ENCODE results near the gene MED12.

MED12 gene

DNA sequence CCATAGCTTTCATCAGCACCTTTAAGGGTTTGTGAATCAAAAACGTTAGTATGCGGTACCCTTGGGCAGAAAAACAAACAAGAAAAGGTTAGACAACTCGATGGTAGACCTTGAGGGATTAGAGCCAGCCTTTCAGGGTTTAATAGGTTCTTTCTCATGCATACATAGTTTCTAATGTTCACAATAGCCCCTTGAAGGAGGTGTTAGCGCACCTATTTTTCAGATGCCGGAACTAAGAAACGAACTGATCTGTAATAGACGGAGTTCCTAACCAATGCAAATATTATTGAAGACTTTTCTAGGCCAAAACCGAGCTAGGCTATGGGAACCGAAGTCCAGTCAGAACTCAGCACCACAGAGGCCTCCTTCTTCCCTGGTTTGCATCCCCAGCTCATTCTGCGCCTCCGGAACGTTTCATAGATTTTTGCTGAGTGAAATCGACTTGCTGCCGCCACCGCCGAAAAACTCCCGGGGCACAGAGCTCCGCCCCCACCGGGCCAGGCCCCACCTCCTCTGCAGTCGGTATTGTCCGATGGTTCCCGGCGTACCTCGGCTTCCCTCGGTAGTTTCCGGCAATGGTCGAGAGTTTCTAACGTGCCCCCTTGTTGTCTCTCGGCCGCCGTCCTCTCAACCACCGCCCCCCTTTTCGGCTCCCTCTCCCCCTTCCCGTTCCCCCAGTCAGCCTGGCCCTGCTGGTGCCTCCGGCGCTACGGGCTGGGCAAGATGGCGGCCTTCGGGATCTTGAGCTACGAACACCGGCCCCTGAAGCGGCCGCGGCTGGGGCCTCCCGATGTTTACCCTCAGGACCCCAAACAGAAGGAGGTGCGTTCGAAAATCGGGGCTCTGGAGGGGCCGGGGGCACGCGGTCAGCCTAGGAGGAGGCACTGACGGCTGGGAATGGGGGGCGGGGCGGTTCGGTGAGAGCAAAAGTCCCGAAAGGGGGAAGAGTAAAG, at the start of gene MED12:
MED12 (plus strand) TSS at position 565 of the 953 bp plus-strand sequence; CDS start at position 724, 159 bp downstream.
- DNase-seq (ENCODE audit: low read depth in 1 of 2, low spot score in 1 of 2), result peak; percentile 65

DNA sequence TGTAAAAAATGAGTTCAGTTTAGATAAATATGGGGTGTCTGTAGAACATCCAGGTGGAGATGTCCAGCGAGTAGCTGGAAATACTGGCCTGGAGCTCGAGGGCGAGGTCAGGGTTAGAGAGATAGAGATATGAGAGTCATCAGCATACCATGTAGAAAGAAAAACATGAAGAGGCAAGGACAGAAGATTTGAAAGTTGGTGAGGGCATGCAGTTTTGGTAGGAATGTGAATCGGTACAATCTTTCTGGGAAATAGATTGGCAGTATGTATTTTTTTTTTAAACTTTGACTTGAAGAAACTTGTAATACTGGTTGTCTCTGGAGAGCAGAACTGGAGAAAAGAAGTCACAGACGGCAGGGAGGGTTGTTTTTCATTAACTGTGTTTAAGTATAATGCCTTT, 47.9 kb upstream of the MED12 start:
- DNase-seq (ENCODE audit: low read depth in 1 of 2, low spot score in 1 of 2), result no peak

DNA sequence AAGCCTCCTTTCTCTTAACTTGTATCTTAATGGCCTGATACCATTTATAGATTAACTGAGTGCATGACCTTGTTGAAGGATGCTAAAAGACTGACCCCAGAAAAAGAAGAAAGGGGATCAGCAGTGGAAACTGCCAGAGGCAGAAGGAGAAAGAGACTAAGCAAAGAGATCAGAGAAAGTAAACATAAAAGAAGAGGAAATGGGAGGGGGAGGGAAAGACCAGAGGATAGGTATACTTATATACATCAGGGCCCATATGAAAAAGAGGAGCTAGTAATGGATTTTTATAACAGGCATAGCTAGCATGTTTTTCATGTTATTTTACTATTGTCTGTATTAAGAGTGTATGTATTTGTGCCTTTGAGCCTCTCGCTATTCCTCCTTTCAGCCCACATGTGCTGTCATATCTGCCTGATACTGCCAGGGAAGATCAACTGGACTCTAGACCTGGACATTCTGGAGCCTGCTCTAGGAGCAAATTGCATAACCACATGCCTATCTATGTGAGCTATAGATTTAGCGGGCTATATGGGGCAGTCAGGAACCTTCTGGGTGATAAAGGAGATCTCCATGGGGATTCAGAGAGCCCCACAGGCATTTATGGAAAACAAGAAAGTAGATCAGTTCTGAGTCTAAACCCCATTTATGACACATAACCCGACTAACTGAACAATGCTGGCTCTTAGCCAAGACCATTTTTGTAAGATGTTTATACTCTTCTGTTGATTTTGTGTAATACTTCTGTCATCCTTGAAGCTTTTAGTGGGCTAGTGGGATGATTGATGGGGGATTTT, 36.9 kb upstream of the MED12 start:
- DNase-seq (ENCODE audit: low read depth in 1 of 2, low spot score in 1 of 2), result no peak

DNA sequence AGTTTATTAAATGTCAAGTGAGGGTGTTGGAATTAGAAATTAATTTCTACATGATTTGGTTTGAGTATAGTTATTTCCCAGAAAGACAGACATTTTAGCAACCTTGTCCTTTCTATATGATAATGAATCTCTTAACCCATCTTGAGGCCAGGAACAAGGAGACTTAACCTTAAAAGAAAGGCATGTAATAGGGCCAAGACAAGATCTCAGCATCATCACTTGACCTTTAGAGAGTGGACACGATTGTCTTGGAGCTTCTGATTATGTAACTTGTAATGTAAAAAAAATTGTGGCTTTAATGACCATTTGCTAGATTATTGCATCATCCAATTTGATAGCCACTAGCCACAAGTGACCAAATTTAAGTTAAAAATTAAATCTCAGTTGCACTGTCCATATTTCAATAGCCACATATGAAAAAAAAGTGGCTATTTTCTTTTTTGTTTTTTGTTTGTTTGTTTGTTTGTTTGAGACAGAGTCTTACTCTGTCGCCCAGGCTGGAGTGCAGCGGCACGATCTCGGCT, 36.2 kb upstream of the MED12 start:
- no peak for DNase-seq (ENCODE audit: low read depth in 1 of 2, low spot score in 1 of 2)

- no peak for DNase-seq (ENCODE audit: low read depth in 1 of 2, low spot score in 1 of 2)
Observed at GRCh38 chrX:71082822-71083221, 35.6 kb upstream of the MED12 start.

GRCh38 chrX:71085900-71086299, 32.5 kb upstream of the MED12 start:
- DNase-seq (ENCODE audit: low read depth in 1 of 2, low spot score in 1 of 2), result no peak

- no peak for DNase-seq (ENCODE audit: low read depth in 1 of 2, low spot score in 1 of 2)
Observed at GRCh38 chrX:71091263-71091662, 27.1 kb upstream of the MED12 start.

DNA sequence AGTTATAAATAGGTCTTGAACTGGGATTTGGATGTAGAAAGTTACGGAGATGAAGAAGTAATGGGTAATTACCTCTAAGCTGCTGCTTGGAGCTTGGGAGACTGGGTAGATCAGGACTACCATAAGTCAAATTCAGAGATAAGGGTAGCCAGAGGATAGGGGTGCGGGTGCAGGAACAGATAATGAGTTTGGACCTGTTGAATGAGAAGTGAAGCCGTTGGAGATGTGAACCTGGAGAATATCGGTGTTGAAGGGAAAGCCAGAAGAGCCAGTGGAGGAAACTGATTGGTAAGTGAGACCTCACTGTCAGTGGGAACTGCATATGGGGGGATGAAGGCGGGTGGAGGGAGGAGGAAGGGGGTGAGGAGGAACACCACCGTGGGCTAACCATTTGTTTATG, 23.4 kb upstream of the MED12 start:
- no peak for DNase-seq (ENCODE audit: low read depth in 1 of 2, low spot score in 1 of 2)

DNA sequence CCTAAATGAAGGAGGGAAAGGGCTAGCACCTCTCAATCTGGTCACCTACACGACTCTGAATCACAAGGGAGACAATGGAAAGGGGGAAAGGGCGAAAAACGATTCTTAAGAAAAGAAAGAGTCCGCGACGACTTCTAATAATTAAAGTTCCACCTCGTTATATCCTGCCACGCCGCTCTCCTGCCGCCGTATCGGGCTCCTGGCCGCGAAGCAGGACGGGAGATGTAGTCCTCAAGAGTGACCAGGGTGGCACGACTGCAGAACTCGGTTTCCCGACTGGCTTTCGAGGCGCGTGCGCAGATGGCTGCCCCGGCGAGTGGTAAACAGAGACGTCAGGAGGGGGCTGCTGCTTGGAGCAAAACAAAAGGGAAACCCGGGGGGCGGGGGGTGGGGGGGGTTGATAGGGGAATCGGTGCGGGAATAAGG, 22.8 kb upstream of the MED12 start, which contains the start of gene FOXO4:
FOXO4 (plus strand) TSS at position 297 of the 426 bp plus-strand sequence. CDS start 678 bp downstream, outside the sequence.
- DNase-seq (ENCODE audit: low read depth in 1 of 2, low spot score in 1 of 2), result peak; percentile 64 to 78

GRCh38 chrX:71095981-71096759, 22.2 kb upstream of the MED12 start:
- no peak for DNase-seq (ENCODE audit: low read depth in 1 of 2, low spot score in 1 of 2)

DNA sequence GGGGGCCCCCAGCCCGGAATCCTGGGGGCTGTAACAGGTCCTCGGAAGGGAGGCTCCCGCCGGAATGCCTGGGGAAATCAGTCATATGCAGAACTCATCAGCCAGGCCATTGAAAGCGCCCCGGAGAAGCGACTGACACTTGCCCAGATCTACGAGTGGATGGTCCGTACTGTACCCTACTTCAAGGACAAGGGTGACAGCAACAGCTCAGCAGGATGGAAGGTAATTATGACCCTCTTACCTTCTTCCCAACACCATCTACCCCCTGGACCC, 21.7 kb upstream of the MED12 start:
- no peak for DNase-seq (ENCODE audit: low read depth in 1 of 2, low spot score in 1 of 2)

- DNase-seq (ENCODE audit: low read depth in 1 of 2, low spot score in 1 of 2), result peak in 1 of 2 donors; percentile 55
Observed at GRCh38 chrX:71098302-71098701, 20.1 kb upstream of the MED12 start.

- no peak for DNase-seq (ENCODE audit: low read depth in 1 of 2, low spot score in 1 of 2)
Observed at GRCh38 chrX:71098951-71099506, 19.4 kb upstream of the MED12 start.

GRCh38 chrX:71099736-71100135, 18.7 kb upstream of the MED12 start:
- DNase-seq (ENCODE audit: low read depth in 1 of 2, low spot score in 1 of 2), result no peak

GRCh38 chrX:71100581-71101505, 17.6 kb upstream of the MED12 start:
- no peak for DNase-seq (ENCODE audit: low read depth in 1 of 2, low spot score in 1 of 2)

DNA sequence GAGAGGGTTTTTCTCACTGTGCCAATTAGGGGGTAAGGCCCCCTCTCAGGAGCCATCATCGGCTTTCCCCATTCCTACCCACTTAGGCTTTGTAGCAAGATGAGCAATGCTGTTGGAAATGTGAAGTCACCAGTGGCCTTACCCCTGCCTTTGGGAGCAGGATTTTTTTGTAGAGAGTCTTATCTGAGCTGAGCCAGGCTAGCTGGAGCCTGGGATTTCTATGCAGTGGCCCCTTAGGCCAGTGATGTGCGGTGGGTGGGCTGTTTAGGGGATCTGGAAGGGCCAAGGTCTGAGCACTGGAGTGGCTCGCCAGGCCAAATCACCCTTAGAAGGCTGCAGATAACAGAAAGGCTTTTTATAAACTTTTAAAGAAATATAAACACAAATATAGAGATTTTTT, 16.1 kb upstream of the MED12 start:
- no peak for DNase-seq (ENCODE audit: low read depth in 1 of 2, low spot score in 1 of 2)

DNA sequence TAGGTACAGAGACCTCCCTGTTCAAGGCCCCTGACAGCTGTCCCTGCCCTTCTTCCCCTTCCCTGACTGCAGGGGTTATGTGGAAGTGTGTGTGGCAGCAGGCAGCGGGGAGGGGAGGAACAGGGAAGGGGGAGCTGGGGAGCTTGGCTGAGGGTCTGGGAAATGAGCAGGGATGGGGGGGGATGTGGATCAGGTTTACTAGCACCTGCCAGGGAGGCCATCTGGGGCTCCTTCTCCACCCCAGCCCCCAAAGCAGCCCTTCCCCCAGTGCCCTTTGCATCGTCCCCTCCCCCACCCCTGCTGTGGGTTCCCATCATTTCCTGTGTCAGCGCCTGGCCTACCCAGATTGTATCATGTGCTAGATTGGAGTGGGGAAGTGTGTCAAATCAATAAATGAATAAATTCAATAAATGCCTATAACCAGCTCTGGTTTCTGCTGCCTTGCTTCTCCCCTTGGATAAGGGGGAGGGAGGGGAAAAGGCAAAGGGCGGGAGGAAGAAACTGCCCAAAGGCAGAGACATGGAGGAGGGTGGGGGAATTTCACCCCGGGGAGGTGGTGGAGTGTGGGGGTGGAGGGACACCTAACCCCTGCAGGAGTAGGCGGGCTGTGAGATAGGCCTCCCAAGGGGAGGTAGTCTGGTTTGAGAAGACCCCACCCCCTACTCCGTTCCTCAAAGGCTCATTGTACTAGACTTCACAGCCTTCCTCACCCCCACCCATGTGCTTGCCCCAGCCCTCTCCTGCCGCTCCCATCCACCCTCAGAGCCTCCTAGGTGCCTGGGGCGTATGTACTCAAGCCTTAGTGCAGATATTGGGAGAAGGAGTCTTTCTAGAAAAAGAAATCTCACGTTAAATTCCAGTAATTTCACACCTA, 15.0 kb upstream of the MED12 start:
- DNase-seq (ENCODE audit: low read depth in 1 of 2, low spot score in 1 of 2), result no peak

DNA sequence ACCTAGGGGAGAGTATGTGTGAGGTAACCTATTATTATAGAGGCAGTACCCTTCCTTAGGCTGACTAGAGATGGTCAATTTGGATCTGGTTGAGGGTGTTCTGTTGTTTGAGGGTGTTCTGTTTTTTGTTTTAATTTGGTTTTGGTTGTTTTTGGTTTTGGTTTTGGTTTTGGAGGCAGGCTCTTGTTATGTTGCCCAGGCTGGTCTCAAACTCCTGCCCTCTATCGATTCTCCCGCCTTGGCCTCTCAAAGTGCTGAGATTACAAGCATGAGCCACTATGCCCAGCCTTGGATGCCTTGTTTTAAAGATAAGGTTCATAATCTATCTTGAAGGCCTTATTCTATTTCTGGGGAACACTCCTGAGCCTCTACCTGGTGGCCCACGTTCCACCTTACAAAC, 12.8 kb upstream of the MED12 start:
- no peak for DNase-seq (ENCODE audit: low read depth in 1 of 2, low spot score in 1 of 2)

DNA sequence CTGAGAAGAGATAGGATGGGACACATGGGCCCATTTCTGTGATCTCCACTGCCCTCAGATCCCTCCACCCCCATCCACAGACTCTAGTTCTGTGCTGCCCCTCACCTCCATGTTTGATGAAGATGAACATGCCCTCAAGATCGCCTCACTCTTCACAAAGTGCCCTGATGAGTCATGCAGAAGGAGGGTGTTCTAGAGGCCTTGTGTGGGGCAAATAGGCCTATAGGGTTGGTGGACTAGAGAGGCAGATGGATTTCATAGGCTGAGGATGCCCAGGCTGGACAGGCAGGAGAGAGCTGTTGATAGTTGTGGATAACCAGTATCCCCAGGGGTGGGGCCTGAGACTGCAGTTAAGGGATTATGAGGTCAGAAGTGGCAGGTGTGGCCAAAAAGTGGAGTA, 12.0 kb upstream of the MED12 start, which contains the start of gene CXorf65:
CXorf65 (minus strand) TSS at position 314 of the 400 bp plus-strand sequence; CDS start at position 130, 184 bp downstream.
- no peak for DNase-seq (ENCODE audit: low read depth in 1 of 2, low spot score in 1 of 2)

Measured in activated CD4-positive, alpha-beta T cell treated with anti-CD3 and anti-CD28 coated beads, Interleukin-2, amount 50 U/mL, for 24 hours (primary cell).